SK-N-MC (cell line): ENCODE data around the gene YPEL3.

ENCODE experiments used
- EZH2 ChIP-seq: fragments of 200-600 bp; sonication (generic); IDR thresholded peaks from one replicate; pipeline ENCODE4 v1.6.1; 2017; ENCODE audit warnings: antibody characterized with exemption
- POLR2AphosphoS5 ChIP-seq: IDR thresholded peaks from 2 replicates; pipeline ENCODE4 v1.6.1; 2012; ENCODE audit warnings: mild to moderate bottlenecking, low read depth, low read length, borderline replicate concordance

GRCh38 chr16:30085820-30086219 lies 10.2 kb downstream of the YPEL3 start:
- TF ChIP-seq POLR2AphosphoS5 (no peak), EZH2 (no peak)
